Lung (tissue), 12 donors: ENCODE measurements around the gene SULF2. TPM values are rescaled to one million over a fixed set of nuclear protein-coding genes. Genes with fewer than 3 reads are reported as not detected.

Source experiments
- ATAC-seq: fragments of 200-7000 bp; cut with Tn5 transposase; one replicate; pipeline ENCODE4 v1.9.1; 2020; ENCODE audit warnings: moderate number of reproducible peaks; ENCODE audit not compliant: insufficient read depth, low FRiP score
- DNase-seq, 3 donors: peaks; one replicate each; pipeline ENCODE4 v3.0.0-alpha.2; 2013 to 2017
- H3K27ac ChIP-seq, 2 donors: one replicate each; pipeline ENCODE4 v1.5.1; 2013; ENCODE audit warnings: mild to moderate bottlenecking in 2 of 2, moderate library complexity in 2 of 2, control low read depth in 1 of 2, inconsistent platforms in 1 of 2, low read depth in 1 of 2, low read length in 1 of 2
- H3K27me3 ChIP-seq, 3 donors: one replicate each; pipeline ENCODE4 v1.5.1; 2013; ENCODE audit warnings: low read length in 2 of 3; ENCODE audit not compliant: control insufficient read depth in 3 of 3, insufficient read depth in 3 of 3
- H3K36me3 ChIP-seq, 4 donors: one replicate each; pipeline ENCODE4 v1.5.1; 2013; ENCODE audit warnings: low read length in 4 of 4, mild to moderate bottlenecking in 1 of 4, moderate library complexity in 1 of 4; ENCODE audit not compliant: control insufficient read depth in 4 of 4, insufficient read depth in 4 of 4
- H3K4me1 ChIP-seq, 5 donors: one replicate each; pipeline ENCODE4 v1.5.1; 2013; ENCODE audit warnings: low read length in 5 of 5, mild to moderate bottlenecking in 2 of 5, moderate library complexity in 1 of 5; ENCODE audit not compliant: control insufficient read depth in 5 of 5, insufficient read depth in 5 of 5
- H3K4me3 ChIP-seq: one replicate; pipeline ENCODE4 v1.5.1; 2013; ENCODE audit warnings: mild to moderate bottlenecking, control low read depth, moderate library complexity
- H3K9ac ChIP-seq, 2 donors: one replicate each; pipeline ENCODE4 v1.5.1; 2013; ENCODE audit warnings: low read length in 2 of 2, control low read depth in 1 of 2; ENCODE audit not compliant: insufficient read depth in 1 of 2
- H3K9me3 ChIP-seq, 4 donors: one replicate each; pipeline ENCODE4 v1.5.1; 2013; ENCODE audit warnings: low read length in 3 of 4, mild to moderate bottlenecking in 1 of 4, moderate library complexity in 1 of 4; ENCODE audit not compliant: control insufficient read depth in 4 of 4, insufficient read depth in 3 of 4
- WGBS, 2 donors: extraction: QIAGEN DNeasy Blood & Tissue Kit; methylation state at CpG; one replicate each; pipeline ENCODE4 v1.1.7; 2013; 5-methylcytosine and 5-hydroxymethylcytosine counted together
- polyA plus RNA-seq, 2 donors: library from polyadenylated mRNA; stranded (reverse); fragments of 200-250 nt; gene quantifications; one replicate each; pipeline ENCODE4 v1.2.1, GENCODE V29; 2013
- total RNA-seq, 2 donors: library from RNA; depleted of rRNA in 1 of 2; stranded (reverse); fragments of >200 nt in 1 of 2; gene quantifications; one replicate each; pipeline ENCODE4 v1.2.1, GENCODE V29; 2014 to 2021
- TF ChIP-seq, protein P1 (sequence below): IDR thresholded peaks from 2 replicates; pipeline ENCODE4 v1.5.1; 2012; ENCODE audit warnings: mild to moderate bottlenecking; ENCODE audit errors: control extremely low read depth, extremely low read depth
- donor health status: control.
- donor health status: control.
- donor health status: Bipolar disorder and iron deficiency.
- donor health status: healthy.
- donor health status: DM: yes; HTN: yes; CAD: no.

The SULF2 gene
- total and polyA plus RNA-seq, 4 donors: 17.7 to 42.4 (median 23.6) TPM

DNA sequence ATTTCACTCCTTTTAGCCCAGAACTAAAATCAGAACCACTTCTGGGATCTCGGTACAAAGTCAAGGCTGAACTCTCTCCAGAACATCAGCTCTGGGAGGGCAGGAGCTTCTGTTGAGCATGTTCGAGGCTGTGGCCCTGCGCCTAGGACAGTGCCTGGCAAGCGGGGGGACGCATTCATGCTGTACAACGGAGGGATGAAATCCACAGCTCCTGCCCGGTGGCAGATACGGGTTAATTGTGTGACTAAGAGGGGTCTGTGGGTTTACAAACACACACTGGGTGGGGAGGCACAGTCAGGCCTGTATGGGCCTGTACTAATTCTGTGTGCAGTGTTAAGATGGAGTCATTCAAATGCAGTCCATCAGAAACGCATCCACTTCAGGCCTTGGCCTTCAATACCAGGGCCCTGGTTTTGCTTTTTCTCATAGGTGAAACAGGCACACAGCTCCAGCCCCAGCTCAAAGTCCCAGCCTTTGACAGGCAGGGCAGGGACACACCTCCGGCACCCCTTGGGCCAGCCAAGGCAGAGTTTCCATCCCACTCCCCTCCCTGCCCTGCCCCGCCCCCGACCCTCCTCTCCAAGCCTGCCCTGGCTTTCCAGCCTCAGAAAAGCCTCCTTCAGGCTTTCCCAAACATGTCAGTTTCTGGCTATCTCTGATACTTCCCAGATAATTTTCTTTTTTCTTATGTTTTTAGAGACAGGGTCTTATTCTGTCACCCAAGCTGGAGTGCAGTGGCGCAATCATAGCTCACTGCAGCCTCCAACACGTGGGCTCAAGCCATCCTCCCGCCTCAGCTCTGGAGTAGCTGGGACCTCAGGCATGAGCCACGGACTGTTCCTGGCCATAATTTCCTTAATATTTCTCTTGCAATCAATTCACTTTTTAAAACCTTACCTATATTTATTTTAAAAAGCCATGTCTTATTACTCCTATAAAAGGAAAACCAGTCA is 109.8 kb downstream of the SULF2 start:
- Histone ChIP-seq H3K9me3 (no peaks in the 10 kb centered on the region), H3K36me3 (no peaks in the 10 kb centered on the region), H3K4me1 (peaks cover 0 to 7% (median 0%) of the 10 kb centered on the region in 5 donors), H3K9ac (no peak overlapping the region), H3K4me3 (no peak overlapping the region), H3K27me3 (no peaks in the 10 kb centered on the region), H3K27ac (no peak overlapping the region)
- ATAC-seq (no peak), DNase-seq (peak in 1 of 3 donors; percentile 7)
- TF ChIP-seq, protein P1, sequence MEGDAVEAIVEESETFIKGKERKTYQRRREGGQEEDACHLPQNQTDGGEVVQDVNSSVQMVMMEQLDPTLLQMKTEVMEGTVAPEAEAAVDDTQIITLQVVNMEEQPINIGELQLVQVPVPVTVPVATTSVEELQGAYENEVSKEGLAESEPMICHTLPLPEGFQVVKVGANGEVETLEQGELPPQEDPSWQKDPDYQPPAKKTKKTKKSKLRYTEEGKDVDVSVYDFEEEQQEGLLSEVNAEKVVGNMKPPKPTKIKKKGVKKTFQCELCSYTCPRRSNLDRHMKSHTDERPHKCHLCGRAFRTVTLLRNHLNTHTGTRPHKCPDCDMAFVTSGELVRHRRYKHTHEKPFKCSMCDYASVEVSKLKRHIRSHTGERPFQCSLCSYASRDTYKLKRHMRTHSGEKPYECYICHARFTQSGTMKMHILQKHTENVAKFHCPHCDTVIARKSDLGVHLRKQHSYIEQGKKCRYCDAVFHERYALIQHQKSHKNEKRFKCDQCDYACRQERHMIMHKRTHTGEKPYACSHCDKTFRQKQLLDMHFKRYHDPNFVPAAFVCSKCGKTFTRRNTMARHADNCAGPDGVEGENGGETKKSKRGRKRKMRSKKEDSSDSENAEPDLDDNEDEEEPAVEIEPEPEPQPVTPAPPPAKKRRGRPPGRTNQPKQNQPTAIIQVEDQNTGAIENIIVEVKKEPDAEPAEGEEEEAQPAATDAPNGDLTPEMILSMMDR: no peak
- WGBS, 2 donors: 93% methylated on average over 16 of the region's 16 CpGs

DNA sequence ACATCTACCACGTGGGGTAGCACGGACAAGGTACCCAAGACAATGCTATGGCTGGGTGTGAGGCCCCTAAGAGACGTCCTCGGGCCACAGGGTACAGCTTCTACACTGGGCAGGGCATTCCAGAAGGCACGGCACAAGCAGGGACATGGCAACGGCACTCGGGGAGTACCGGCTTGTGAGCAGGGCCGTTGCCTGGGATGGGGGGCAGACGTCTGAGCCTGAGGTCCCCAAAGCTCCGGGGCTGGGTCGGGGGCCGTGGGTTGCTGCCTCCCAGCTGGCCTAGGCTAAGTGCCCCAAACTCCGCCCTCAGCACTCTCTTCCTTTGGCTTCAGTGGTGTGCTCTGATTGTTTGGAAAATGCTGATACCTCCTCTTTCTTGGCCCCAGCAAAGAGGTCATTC is 110.6 kb downstream of the SULF2 start:
- DNase-seq: no peak
- Histone ChIP-seq H3K4me3 (no peak overlapping the region), H3K9me3 (no peaks in the 10 kb centered on the region), H3K36me3 (no peaks in the 10 kb centered on the region), H3K27me3 (no peaks in the 10 kb centered on the region), H3K9ac (no peak overlapping the region), H3K27ac (no peak overlapping the region), H3K4me1 (peaks cover 0 to 7% (median 0%) of the 10 kb centered on the region in 5 donors)
- ATAC-seq: no peak
- TF ChIP-seq, protein P1: no peak
- 87 to 89% methylated on average over 14 of the region's 14 CpGs for WGBS, 2 donors

DNA sequence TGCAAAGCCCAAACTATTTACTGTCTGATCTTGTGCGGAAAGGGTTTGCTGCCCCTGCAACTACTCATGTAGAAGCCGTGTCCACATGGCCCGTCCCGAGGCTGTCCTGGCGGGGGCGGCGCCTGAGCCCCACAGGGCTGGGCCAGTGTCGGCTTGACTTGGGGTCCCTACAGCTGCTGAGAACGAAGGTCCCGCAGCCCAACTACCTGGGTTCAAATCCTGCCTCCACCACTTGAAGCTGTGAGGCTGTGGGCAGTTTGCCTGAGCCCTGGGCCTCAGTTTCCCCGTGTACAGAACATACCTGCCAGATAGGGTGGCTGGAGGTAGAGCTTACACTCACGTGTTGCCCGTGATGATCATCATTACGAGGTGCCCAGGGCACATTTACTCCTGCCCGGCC is 111.1 kb downstream of the SULF2 start:
- Histone ChIP-seq H3K27me3 (no peaks in the 10 kb centered on the region), H3K36me3 (no peaks in the 10 kb centered on the region), H3K4me1 (peaks cover 0 to 7% (median 0%) of the 10 kb centered on the region in 5 donors), H3K4me3 (no peak overlapping the region), H3K27ac (no peak overlapping the region), H3K9ac (no peak overlapping the region), H3K9me3 (no peaks in the 10 kb centered on the region)
- ATAC-seq (no peak), DNase-seq (peak in 1 of 3 donors; percentile 7)
- 95 to 98% methylated on average over 15 of the region's 15 CpGs for WGBS, 2 donors
- TF ChIP-seq, protein P1: no peak

DNA sequence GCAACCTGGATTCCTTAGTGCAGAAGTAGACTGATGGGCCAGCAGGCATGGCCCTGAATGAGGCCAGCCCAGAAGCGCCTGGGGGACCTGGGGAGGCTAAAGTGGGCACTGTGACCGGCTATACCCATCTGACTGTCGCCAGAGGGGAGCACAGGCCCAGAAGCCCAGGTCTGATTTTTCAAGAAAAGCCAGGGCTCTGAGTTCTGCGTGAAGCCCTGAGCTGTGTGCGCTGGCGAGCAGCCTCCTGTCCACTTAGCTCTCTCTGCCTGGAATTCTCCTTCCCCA is 111.7 kb downstream of the SULF2 start:
- ATAC-seq: no peak
- 91 to 96% methylated on average over 6 of the region's 6 CpGs for WGBS, 2 donors
- Histone ChIP-seq H3K36me3 (no peaks in the 10 kb centered on the region), H3K27me3 (no peaks in the 10 kb centered on the region), H3K9me3 (no peaks in the 10 kb centered on the region), H3K4me3 (no peak overlapping the region), H3K4me1 (peaks cover 0 to 2% (median 0%) of the 10 kb centered on the region in 5 donors), H3K27ac (no peak overlapping the region), H3K9ac (no peak overlapping the region)
- TF ChIP-seq, protein P1: no peak
- DNase-seq: peak in 1 of 3 donors; percentile 3
